ENCODE measurements around the gene ZNF518B.

ZNF518B gene

GRCh38 chr4:10457255-10457801, at the start of gene ZNF518B:
Gene ZNF518B (minus strand): TSS chr4:10457426. CDS start chr4:10446328, 11,098 bp downstream.
- peak; percentile 92 for DNase-seq

GRCh38 chr4:10506077-10506476, 48.9 kb upstream of the ZNF518B start:
- DNase-seq, result no peak

GRCh38 chr4:10504570-10505179, 47.4 kb upstream of the ZNF518B start:
- no peak for DNase-seq

- DNase-seq, result no peak
Observed at GRCh38 chr4:10502717-10503116, 45.5 kb upstream of the ZNF518B start.

GRCh38 chr4:10500776-10501175, 43.5 kb upstream of the ZNF518B start:
- no peak for DNase-seq

GRCh38 chr4:10496200-10496599, 39.0 kb upstream of the ZNF518B start:
- DNase-seq, result no peak

GRCh38 chr4:10495651-10496050, 38.4 kb upstream of the ZNF518B start:
- no peak for DNase-seq

GRCh38 chr4:10492464-10492863, 35.2 kb upstream of the ZNF518B start:
- DNase-seq, result no peak

GRCh38 chr4:10491401-10491800, 34.2 kb upstream of the ZNF518B start:
- DNase-seq, result no peak

GRCh38 chr4:10490996-10491395, 33.8 kb upstream of the ZNF518B start:
- DNase-seq, result no peak

GRCh38 chr4:10482913-10483312, 25.7 kb upstream of the ZNF518B start:
- DNase-seq, result no peak

GRCh38 chr4:10480616-10481015, 23.4 kb upstream of the ZNF518B start:
- no peak for DNase-seq

- no peak for DNase-seq
Observed at GRCh38 chr4:10478621-10479020, 21.4 kb upstream of the ZNF518B start.

- DNase-seq, result no peak
Observed at GRCh38 chr4:10470505-10470904, 13.3 kb upstream of the ZNF518B start.

- no peak for DNase-seq
Observed at GRCh38 chr4:10466161-10466560, 8.9 kb upstream of the ZNF518B start.

GRCh38 chr4:10462876-10463275, 5.7 kb upstream of the ZNF518B start:
- DNase-seq, result no peak

GRCh38 chr4:10461850-10462400, 4.7 kb upstream of the ZNF518B start:
- no peak for DNase-seq

GRCh38 chr4:10461091-10461849, 4.0 kb upstream of the ZNF518B start:
- DNase-seq, result peak; percentile 91

GRCh38 chr4:10460313-10461047, 3.3 kb upstream of the ZNF518B start:
- DNase-seq, result no peak

- DNase-seq, result no peak
Observed at GRCh38 chr4:10459305-10459704, 2.1 kb upstream of the ZNF518B start.

GRCh38 chr4:10458177-10458576, 951 bp upstream of the ZNF518B start:
- DNase-seq, result no peak

- peak; percentile 85 for DNase-seq
Observed at GRCh38 chr4:10456595-10457254, 501 bp downstream of the ZNF518B start.

- DNase-seq, result no peak
Observed at GRCh38 chr4:10456260-10456594, 999 bp downstream of the ZNF518B start.

Measured in activated effector memory CD4-positive, alpha-beta T cell treated with anti-CD3 and anti-CD28 coated beads, Interleukin-2, amount 50 U/mL, for 16 hours (primary cell).